HepG2 (cell line): ENCODE results near the gene RNF123.

Experiments used
- BATF2 ChIP-seq: sonication (generic); formaldehyde crosslinking; IDR thresholded peaks from 2 replicates; pipeline ENCODE4 v1.8.0; 2022; ENCODE audit warnings: mild to moderate bottlenecking, missing genetic modification reagents, moderate library complexity
- FOSL1 ChIP-seq: sonication (generic); formaldehyde crosslinking; IDR thresholded peaks from 2 replicates; pipeline ENCODE4 v1.9.0; 2021; ENCODE audit warnings: missing genetic modification reagents, borderline replicate concordance
- POLR2A ChIP-seq, 2 experiments: IDR thresholded peaks; 2 replicates each; pipeline ENCODE4 v1.6.1; 2011; ENCODE audit warnings: low read depth in 2 of 2, low read length in 2 of 2, mild to moderate bottlenecking in 1 of 2, moderate library complexity in 1 of 2; ENCODE audit not compliant: insufficient read depth in 1 of 2

- no peak for TF ChIP-seq BATF2 (CRISPR knock-in tag)
- TF ChIP-seq POLR2A (IDR thresholded peaks at IDR 0.05; ENCODE audit: insufficient read depth in 1 of 2, low read depth in 2 of 2, low read length in 2 of 2), result no peak
- no peak for TF ChIP-seq FOSL1 (CRISPR knock-in tag)
Observed at GRCh38 chr3:49654176-49654825, 35.1 kb upstream of the RNF123 start.
